ENCODE measurements around the gene FBLN5.

The FBLN5 gene

GRCh38 chr14:91931478-91932088, 15.9 kb downstream of the FBLN5 start:
- Histone ChIP-seq H3K9ac (ENCODE audit: low read length) (no peak overlapping the region), H3K18ac (ENCODE audit: low read length) (no peak overlapping the region), H3K27ac (ENCODE audit: low read depth, low read length) (peak overlapping the region; percentile 60), H4K8ac (ENCODE audit: low read depth, low read length) (no peak overlapping the region), H3K79me2 (ENCODE audit: control insufficient read depth, insufficient read depth, low read length) (no peaks in the 10 kb centered on the region), H3K36me3 (ENCODE audit: control insufficient read depth, insufficient read depth, low read length) (no peaks in the 10 kb centered on the region), H3K79me1 (ENCODE audit: low read length) (no peaks in the 10 kb centered on the region), H3K4me1 (ENCODE audit: control insufficient read depth, low read depth, low read length) (peaks cover 14% of the 10 kb centered on the region), H3K56ac (ENCODE audit: low read length) (peak overlapping the region; percentile 81), H3K4me2 (ENCODE audit: low read length) (no peak overlapping the region), H3K4me3 (ENCODE audit: low read length) (no peak overlapping the region), H2BK120ac (ENCODE audit: low read depth, low read length) (no peak overlapping the region), H2BK5ac (ENCODE audit: low read length) (peak overlapping the region; percentile 88), H3K23ac (ENCODE audit: low read length) (no peak overlapping the region), H3K27me3 (ENCODE audit: insufficient read depth, low read length, poor library complexity) (no peaks in the 10 kb centered on the region), H2AK5ac (ENCODE audit: low read length) (peak overlapping the region; percentile 91), H4K5ac (ENCODE audit: low read length) (peak overlapping the region; percentile 99), H2BK15ac (replicated peaks; ENCODE audit: low read depth) (no peak overlapping the region), H3K4ac (ENCODE audit: low read depth, low read length) (no peak overlapping the region)
- WGBS (ENCODE audit: extremely low coverage, insufficient coverage, low lambda C conversion rate) = no CpG with 5 or more reads among the region's 11 CpGs
- DNase-seq = no peak

GRCh38 chr14:91929700-91930099, 17.8 kb downstream of the FBLN5 start:
- WGBS (ENCODE audit: extremely low coverage, insufficient coverage, low lambda C conversion rate) = no CpG with 5 or more reads among the region's 3 CpGs
- Histone ChIP-seq H3K27me3 (ENCODE audit: insufficient read depth, low read length, poor library complexity) (no peaks in the 10 kb centered on the region), H3K4ac (ENCODE audit: low read depth, low read length) (no peak overlapping the region), H2BK120ac (ENCODE audit: low read depth, low read length) (no peak overlapping the region), H3K4me1 (ENCODE audit: control insufficient read depth, low read depth, low read length) (peaks cover 14% of the 10 kb centered on the region), H3K4me3 (ENCODE audit: low read length) (no peak overlapping the region), H4K8ac (ENCODE audit: low read depth, low read length) (no peak overlapping the region), H3K9ac (ENCODE audit: low read length) (no peak overlapping the region), H3K18ac (ENCODE audit: low read length) (peak overlapping the region; percentile 32), H2BK15ac (replicated peaks; ENCODE audit: low read depth) (no peak overlapping the region), H2BK5ac (ENCODE audit: low read length) (no peak overlapping the region), H4K5ac (ENCODE audit: low read length) (no peak overlapping the region), H3K79me2 (ENCODE audit: control insufficient read depth, insufficient read depth, low read length) (no peaks in the 10 kb centered on the region), H3K79me1 (ENCODE audit: low read length) (no peaks in the 10 kb centered on the region), H3K27ac (ENCODE audit: low read depth, low read length) (no peak overlapping the region), H3K36me3 (ENCODE audit: control insufficient read depth, insufficient read depth, low read length) (no peaks in the 10 kb centered on the region), H3K4me2 (ENCODE audit: low read length) (no peak overlapping the region), H3K23ac (ENCODE audit: low read length) (no peak overlapping the region), H3K56ac (ENCODE audit: low read length) (no peak overlapping the region), H2AK5ac (ENCODE audit: low read length) (no peak overlapping the region)
- DNase-seq = no peak

GRCh38 chr14:91927800-91928199, 19.7 kb downstream of the FBLN5 start:
- H3K4ac ChIP-seq (ENCODE audit: low read depth, low read length) = no peak overlapping the region
- no peak overlapping the region for H3K56ac ChIP-seq (ENCODE audit: low read length)
- no peak overlapping the region for H3K18ac ChIP-seq (ENCODE audit: low read length)
- peak overlapping the region; percentile 64 for H2AK5ac ChIP-seq (ENCODE audit: low read length)
- H2BK5ac ChIP-seq (ENCODE audit: low read length) = no peak overlapping the region
- H2BK120ac ChIP-seq (ENCODE audit: low read depth, low read length) = no peak overlapping the region
- DNase-seq = no peak
- H4K5ac ChIP-seq (ENCODE audit: low read length) = no peak overlapping the region
- H3K36me3 ChIP-seq (ENCODE audit: control insufficient read depth, insufficient read depth, low read length) = no peaks in the 10 kb centered on the region
- H3K9ac ChIP-seq (ENCODE audit: low read length) = no peak overlapping the region
- no peak overlapping the region for H4K8ac ChIP-seq (ENCODE audit: low read depth, low read length)
- no peaks in the 10 kb centered on the region for H3K79me2 ChIP-seq (ENCODE audit: control insufficient read depth, insufficient read depth, low read length)
- no peak overlapping the region for H3K27ac ChIP-seq (ENCODE audit: low read depth, low read length)
- no peaks in the 10 kb centered on the region for H3K27me3 ChIP-seq (ENCODE audit: insufficient read depth, low read length, poor library complexity)
- no peaks in the 10 kb centered on the region for H3K79me1 ChIP-seq (ENCODE audit: low read length)
- peaks cover 14% of the 10 kb centered on the region for H3K4me1 ChIP-seq (ENCODE audit: control insufficient read depth, low read depth, low read length)
- H3K4me2 ChIP-seq (ENCODE audit: low read length) = no peak overlapping the region
- no peak overlapping the region for H3K23ac ChIP-seq (ENCODE audit: low read length)
- no peak overlapping the region for H3K4me3 ChIP-seq (ENCODE audit: low read length)
- H2BK15ac ChIP-seq (replicated peaks; ENCODE audit: low read depth) = no peak overlapping the region
- WGBS (ENCODE audit: extremely low coverage, insufficient coverage, low lambda C conversion rate) = no CpG with 5 or more reads among the region's 5 CpGs

GRCh38 chr14:91927191-91927590, 20.3 kb downstream of the FBLN5 start:
- Histone ChIP-seq H2BK15ac (replicated peaks; ENCODE audit: low read depth) (no peak overlapping the region), H3K4ac (ENCODE audit: low read depth, low read length) (no peak overlapping the region), H3K27me3 (ENCODE audit: insufficient read depth, low read length, poor library complexity) (no peaks in the 10 kb centered on the region), H3K27ac (ENCODE audit: low read depth, low read length) (no peak overlapping the region), H3K4me2 (ENCODE audit: low read length) (no peak overlapping the region), H3K56ac (ENCODE audit: low read length) (no peak overlapping the region), H4K8ac (ENCODE audit: low read depth, low read length) (no peak overlapping the region), H3K18ac (ENCODE audit: low read length) (no peak overlapping the region), H2BK5ac (ENCODE audit: low read length) (no peak overlapping the region), H3K79me2 (ENCODE audit: control insufficient read depth, insufficient read depth, low read length) (no peaks in the 10 kb centered on the region), H3K79me1 (ENCODE audit: low read length) (no peaks in the 10 kb centered on the region), H2BK120ac (ENCODE audit: low read depth, low read length) (no peak overlapping the region), H4K5ac (ENCODE audit: low read length) (no peak overlapping the region), H3K23ac (ENCODE audit: low read length) (no peak overlapping the region), H3K4me3 (ENCODE audit: low read length) (no peak overlapping the region), H2AK5ac (ENCODE audit: low read length) (no peak overlapping the region), H3K4me1 (ENCODE audit: control insufficient read depth, low read depth, low read length) (peaks cover 12% of the 10 kb centered on the region), H3K36me3 (ENCODE audit: control insufficient read depth, insufficient read depth, low read length) (no peaks in the 10 kb centered on the region), H3K9ac (ENCODE audit: low read length) (no peak overlapping the region)
- no peak for DNase-seq
- no CpG with 5 or more reads among the region's 3 CpGs for WGBS (ENCODE audit: extremely low coverage, insufficient coverage, low lambda C conversion rate)

GRCh38 chr14:91926131-91926890, 21.2 kb downstream of the FBLN5 start:
- DNase-seq = no peak
- H3K56ac ChIP-seq (ENCODE audit: low read length) = no peak overlapping the region
- H3K4me3 ChIP-seq (ENCODE audit: low read length) = no peak overlapping the region
- H2BK5ac ChIP-seq (ENCODE audit: low read length) = no peak overlapping the region
- no peak overlapping the region for H2BK120ac ChIP-seq (ENCODE audit: low read depth, low read length)
- no peak overlapping the region for H2BK15ac ChIP-seq (replicated peaks; ENCODE audit: low read depth)
- H3K79me2 ChIP-seq (ENCODE audit: control insufficient read depth, insufficient read depth, low read length) = no peaks in the 10 kb centered on the region
- H3K79me1 ChIP-seq (ENCODE audit: low read length) = no peaks in the 10 kb centered on the region
- H3K27me3 ChIP-seq (ENCODE audit: insufficient read depth, low read length, poor library complexity) = no peaks in the 10 kb centered on the region
- H3K4ac ChIP-seq (ENCODE audit: low read depth, low read length) = no peak overlapping the region
- no peak overlapping the region for H3K23ac ChIP-seq (ENCODE audit: low read length)
- H3K36me3 ChIP-seq (ENCODE audit: control insufficient read depth, insufficient read depth, low read length) = no peaks in the 10 kb centered on the region
- H3K27ac ChIP-seq (ENCODE audit: low read depth, low read length) = no peak overlapping the region
- no peak overlapping the region for H4K8ac ChIP-seq (ENCODE audit: low read depth, low read length)
- peak overlapping the region; percentile 11 for H2AK5ac ChIP-seq (ENCODE audit: low read length)
- H3K4me1 ChIP-seq (ENCODE audit: control insufficient read depth, low read depth, low read length) = peaks cover 11% of the 10 kb centered on the region
- no peak overlapping the region for H3K9ac ChIP-seq (ENCODE audit: low read length)
- H4K5ac ChIP-seq (ENCODE audit: low read length) = no peak overlapping the region
- H3K18ac ChIP-seq (ENCODE audit: low read length) = no peak overlapping the region
- H3K4me2 ChIP-seq (ENCODE audit: low read length) = no peak overlapping the region
- no CpG with 5 or more reads among the region's 17 CpGs for WGBS (ENCODE audit: extremely low coverage, insufficient coverage, low lambda C conversion rate)
